ENCODE data around the gene FILIP1. TPM values are rescaled to one million over a fixed set of nuclear protein-coding genes. Genes with fewer than 3 reads are reported as not detected.

FILIP1 gene
- total RNA-seq, 2 donors from 2014 or later = 3.0 to 6.5 TPM

GRCh38 chr6:75524322-75524972, 30.8 kb upstream of the FILIP1 start:
- intact Hi-C loops (cut with DNase I) = loop anchor here (10.0 kb wide), 2 partner anchors 150 to 260 kb away; no protein-coding TSS in a partner anchor

GRCh38 chr6:75516757-75517156, 23.2 kb upstream of the FILIP1 start:
- Histone ChIP-seq H3K27ac (no peak overlapping the region), H3K9me3 (no peaks in the 10 kb centered on the region), H3K4me3 (no peak overlapping the region), H3K27me3 (no peaks in the 10 kb centered on the region), H3K4me1 (no peaks in the 10 kb centered on the region), H3K36me3 (replicated peaks in 1 of 2; ENCODE audit: insufficient read depth in 1 of 2, low read depth in 2 of 2) (no peaks in the 10 kb centered on the region)
- intact Hi-C loops (cut with DNase I) = no loop called here
- ATAC-seq (no peak), DNase-seq (no peak)
- 23 to 26% methylated on average over 2 of the region's 2 CpGs for WGBS, 2 donors
- TF ChIP-seq CTCF (IDR thresholded peaks at IDR 0.05) (no peak), POLR2A (IDR thresholded peaks at IDR 0.05) (no peak)

More at GRCh38 chr6:75524322-75524972, 30.8 kb upstream of the FILIP1 start:
- no peaks in the 10 kb centered on the region for H3K36me3 ChIP-seq (replicated peaks in 1 of 2; ENCODE audit: insufficient read depth in 1 of 2, low read depth in 2 of 2)
- H3K9me3 ChIP-seq = no peaks in the 10 kb centered on the region
- DNase-seq (peak in 3 of 4 donors; percentile 6 to 32 (median 13)), ATAC-seq (peak; percentile 43)
- WGBS, 2 donors = 6% methylated on average over 9 of the region's 9 CpGs
- no peak for TF ChIP-seq CTCF (IDR thresholded peaks at IDR 0.05)
- TF ChIP-seq POLR2A (IDR thresholded peaks at IDR 0.05) = no peak
- H3K27ac ChIP-seq = no peak overlapping the region
- H3K4me1 ChIP-seq = peaks cover 6% of the 10 kb centered on the region
- H3K4me3 ChIP-seq = no peak overlapping the region
- no peaks in the 10 kb centered on the region for H3K27me3 ChIP-seq

- H3K9me3 ChIP-seq = no peaks in the 10 kb centered on the region
- intact Hi-C loops (cut with DNase I) = no loop called here
Observed at GRCh38 chr6:75512591-75512990, 19.0 kb upstream of the FILIP1 start.

GRCh38 chr6:75505424-75505823, 11.8 kb upstream of the FILIP1 start:
- TF ChIP-seq POLR2A (IDR thresholded peaks at IDR 0.05) (no peak), CTCF (IDR thresholded peaks at IDR 0.05) (no peak)
- Histone ChIP-seq H3K36me3 (replicated peaks in 1 of 2; ENCODE audit: insufficient read depth in 1 of 2, low read depth in 2 of 2) (no peaks in the 10 kb centered on the region), H3K9me3 (no peaks in the 10 kb centered on the region), H3K27ac (no peak overlapping the region), H3K4me3 (no peak overlapping the region), H3K4me1 (no peaks in the 10 kb centered on the region), H3K27me3 (no peaks in the 10 kb centered on the region)
- DNase-seq = no peak
- no peak for ATAC-seq
- intact Hi-C loops (cut with DNase I) = no loop called here
- 79 to 93% methylated on average over 2 of the region's 2 CpGs for WGBS, 2 donors

More at GRCh38 chr6:75512591-75512990, 19.0 kb upstream of the FILIP1 start:
- TF ChIP-seq POLR2A (IDR thresholded peaks at IDR 0.05) (no peak), CTCF (IDR thresholded peaks at IDR 0.05) (no peak)
- WGBS, 2 donors = 89 to 93% methylated on average over 2 of the region's 2 CpGs
- ATAC-seq (no peak), DNase-seq (no peak)
- no peaks in the 10 kb centered on the region for H3K4me1 ChIP-seq
- no peaks in the 10 kb centered on the region for H3K27me3 ChIP-seq
- no peak overlapping the region for H3K27ac ChIP-seq
- no peaks in the 10 kb centered on the region for H3K36me3 ChIP-seq (replicated peaks in 1 of 2; ENCODE audit: insufficient read depth in 1 of 2, low read depth in 2 of 2)
- H3K4me3 ChIP-seq = no peak overlapping the region

Data from body of pancreas (tissue), 4 donors.